Measurements from ENCODE around the gene MNAT1.

- TF ChIP-seq ZNF146 (tag by site-specific recombination; IDR thresholded peaks at IDR 0.05) (no peak), ZNF169 (tag by site-specific recombination; IDR thresholded peaks at IDR 0.05) (no peak)
Measured at GRCh38 chr14:60965402-60965801, 230.8 kb downstream of the MNAT1 start.

All from HEK293 (cell line).